H9 (cell line): Measurements from ENCODE around the gene USP21. TPM values are rescaled to one million over a fixed set of nuclear protein-coding genes. Genes with fewer than 3 reads are reported as not detected.

ENCODE experiments used
- DNase-seq: peaks from one replicate; pipeline ENCODE4 v3.0.0-alpha.2; 2017
- H2AFZ ChIP-seq: one replicate; pipeline ENCODE4 v1.6.1; 2013; ENCODE audit warnings: mild to moderate bottlenecking, low read length, control low read depth, moderate library complexity
- H2AK5ac ChIP-seq: 2 replicates; pipeline ENCODE4 v1.6.1; 2013; ENCODE audit warnings: low read length, control low read depth, mixed read lengths; ENCODE audit not compliant: insufficient read length
- H2BK120ac ChIP-seq: one replicate; pipeline ENCODE4 v1.6.1; 2013; ENCODE audit warnings: low read depth, mild to moderate bottlenecking, low read length, control low read depth, inconsistent platforms; ENCODE audit not compliant: poor library complexity, severe bottlenecking
- H2BK12ac ChIP-seq: 2 replicates; pipeline ENCODE4 v1.6.1; 2013; ENCODE audit warnings: low read length, control low read depth, mixed read lengths, low read depth; ENCODE audit not compliant: insufficient read length
- H2BK15ac ChIP-seq: 2 replicates; pipeline ENCODE4 v1.6.1; 2013; ENCODE audit warnings: low read depth, low read length, control low read depth
- H2BK20ac ChIP-seq: one replicate; pipeline ENCODE4 v1.6.1; 2013; ENCODE audit warnings: low read depth, mild to moderate bottlenecking, low read length, control low read depth, inconsistent platforms; ENCODE audit not compliant: poor library complexity, severe bottlenecking
- H2BK5ac ChIP-seq: 2 replicates; pipeline ENCODE4 v1.6.1; 2013; ENCODE audit warnings: low read length, control low read depth, mixed read lengths; ENCODE audit not compliant: insufficient read length
- H3K14ac ChIP-seq: 2 replicates; pipeline ENCODE4 v1.6.1; 2013; ENCODE audit warnings: low read length, control low read depth; ENCODE audit not compliant: insufficient read depth
- H3K18ac ChIP-seq: 2 replicates; pipeline ENCODE4 v1.6.1; 2013; ENCODE audit warnings: low read depth, mild to moderate bottlenecking, mixed read lengths, low read length, control low read depth; ENCODE audit not compliant: insufficient read length
- H3K23ac ChIP-seq: 2 replicates; pipeline ENCODE4 v1.6.1; 2013; ENCODE audit warnings: low read length, control low read depth, mixed read lengths, low read depth; ENCODE audit not compliant: insufficient read length
- H3K23me2 ChIP-seq: 2 replicates; pipeline ENCODE4 v1.6.1; 2013; ENCODE audit warnings: low read depth, mild to moderate bottlenecking, mixed read lengths, low read length, control low read depth; ENCODE audit not compliant: insufficient read length, poor library complexity, severe bottlenecking
- H3K27ac ChIP-seq: 2 replicates; pipeline ENCODE4 v1.5.1; 2013; ENCODE audit warnings: low read length, control low read depth, mixed read lengths, low read depth; ENCODE audit not compliant: insufficient read length
- H3K27me3 ChIP-seq: 2 replicates; pipeline ENCODE4 v1.6.1; 2013; ENCODE audit warnings: low read length, control low read depth, inconsistent platforms; ENCODE audit not compliant: insufficient read depth
- H3K4ac ChIP-seq: 2 replicates; pipeline ENCODE4 v1.6.1; 2013; ENCODE audit warnings: low read depth, mild to moderate bottlenecking, control low read depth, inconsistent platforms, low read length, moderate library complexity
- H3K4me1 ChIP-seq: 2 replicates; pipeline ENCODE4 v1.6.1; 2013; ENCODE audit warnings: low read length, control low read depth, inconsistent platforms; ENCODE audit not compliant: insufficient read depth
- H3K4me2 ChIP-seq: 2 replicates; pipeline ENCODE4 v1.6.1; 2013; ENCODE audit warnings: low read length, control low read depth, mixed read lengths; ENCODE audit not compliant: insufficient read length, insufficient read depth
- H3K56ac ChIP-seq: 2 replicates; pipeline ENCODE4 v1.6.1; 2013; ENCODE audit warnings: low read depth, mild to moderate bottlenecking, mixed read lengths, low read length, control low read depth; ENCODE audit not compliant: insufficient read length
- H3K79me1 ChIP-seq: 2 replicates; pipeline ENCODE4 v1.6.1; 2013; ENCODE audit warnings: low read depth, mild to moderate bottlenecking, moderate library complexity, low read length, control low read depth, inconsistent platforms; ENCODE audit not compliant: insufficient read depth, poor library complexity, severe bottlenecking
- H3K79me2 ChIP-seq: 2 replicates; pipeline ENCODE4 v1.6.1; 2013; ENCODE audit warnings: low read length, control low read depth, inconsistent platforms; ENCODE audit not compliant: insufficient read depth
- H3K9ac ChIP-seq: 2 replicates; pipeline ENCODE4 v1.6.1; 2013; ENCODE audit warnings: low read length, control low read depth, mixed read lengths; ENCODE audit not compliant: insufficient read length; ENCODE audit errors: extremely low read depth
- H3K9me3 ChIP-seq: one replicate; pipeline ENCODE4 v1.6.1; 2013; ENCODE audit warnings: low read depth, low read length, inconsistent platforms; ENCODE audit not compliant: control insufficient read depth
- H3T11ph ChIP-seq: one replicate; pipeline ENCODE4 v1.6.1; 2013; ENCODE audit warnings: mild to moderate bottlenecking, low read length, control low read depth, inconsistent platforms
- H4K20me1 ChIP-seq: one replicate; pipeline ENCODE4 v1.6.1; 2013; ENCODE audit not compliant: control insufficient read depth, insufficient read length, insufficient read depth
- H4K5ac ChIP-seq: 2 replicates; pipeline ENCODE4 v1.6.1; 2013; ENCODE audit warnings: low read depth, mild to moderate bottlenecking, mixed read lengths, low read length, control low read depth; ENCODE audit not compliant: insufficient read length
- H4K8ac ChIP-seq: replicated peaks from 2 replicates; pipeline ENCODE4 v1.6.1; 2013; ENCODE audit warnings: low read length, control low read depth, mixed read lengths, low read depth; ENCODE audit not compliant: insufficient read length
- H4K91ac ChIP-seq: 2 replicates; pipeline ENCODE4 v1.6.1; 2013; ENCODE audit warnings: low read depth, mild to moderate bottlenecking, moderate library complexity, mixed read lengths, low read length, control low read depth; ENCODE audit not compliant: insufficient read length
- H3K27ac Mint-ChIP-seq, 3 experiments: 2 replicates in 2 of 3; 3 replicates in 1 of 3; pipeline ENCODE4 v1.8.0; 2020 to 2021; ENCODE audit warnings: mixed read lengths in 3 of 3, mild to moderate bottlenecking in 1 of 3, moderate library complexity in 1 of 3
- H3K27me3 Mint-ChIP-seq: 2 replicates; pipeline ENCODE4 v1.8.0; 2021; ENCODE audit warnings: low read depth, mild to moderate bottlenecking, moderate library complexity, mixed read lengths
- H3K36me3 Mint-ChIP-seq, 3 experiments: 2 replicates in 2 of 3; 3 replicates in 1 of 3; pipeline ENCODE4 v1.8.0; 2020 to 2021; ENCODE audit warnings: low read depth in 3 of 3, mixed read lengths in 3 of 3; ENCODE audit not compliant: insufficient read depth in 1 of 3
- H3K4me1 Mint-ChIP-seq, 2 experiments: 2 replicates each; pipeline ENCODE4 v1.8.0; 2020; ENCODE audit warnings: mixed read lengths in 2 of 2
- H3K4me3 Mint-ChIP-seq, 2 experiments: 2 replicates in 1 of 2; 3 replicates in 1 of 2; pipeline ENCODE4 v1.8.0; 2020 to 2021; ENCODE audit warnings: mild to moderate bottlenecking in 2 of 2, mixed read lengths in 2 of 2, moderate library complexity in 1 of 2
- H3K9me3 Mint-ChIP-seq, 2 experiments: 2 replicates in 1 of 2; 3 replicates in 1 of 2; pipeline ENCODE4 v1.8.0; 2020; ENCODE audit warnings: mild to moderate bottlenecking in 2 of 2, mixed read lengths in 2 of 2, moderate library complexity in 1 of 2
- WGBS: extraction: QIAGEN DNeasy Blood & Tissue Kit; methylation state at CpG from one replicate; pipeline ENCODE4 v1.1.7; 2013; ENCODE audit warnings: missing lambda C conversion rate, low lambda C conversion rate, mixed read lengths; ENCODE audit not compliant: insufficient read length; ENCODE audit errors: extremely low coverage; 5-methylcytosine and 5-hydroxymethylcytosine counted together
- total RNA-seq: library from RNA; stranded (reverse); gene quantifications from 2 replicates; pipeline ENCODE4 v1.2.1, GENCODE V29; 2021
- TF ChIP-seq, protein P1 (sequence below): fragments of 200-600 bp; sonication (generic); conservative IDR thresholded peaks from 3 replicates; pipeline ENCODE4 v1.8.0; 2021; ENCODE audit warnings: antibody characterized with exemption, mild to moderate bottlenecking

USP21 gene
- total RNA-seq, 1 experiment from 2014 or later: 17.9 TPM

GRCh38 chr1:161161652-161162051, 2.4 kb downstream of the USP21 start:
- no peak overlapping the region for H3K27ac Mint-ChIP-seq
- Histone ChIP-seq H3K4me2 (no peak overlapping the region), H4K5ac (no peak overlapping the region), H2AFZ (no peak overlapping the region), H3K9ac (no peak overlapping the region), H4K91ac (no peak overlapping the region), H3K23ac (no peak overlapping the region), H3K4me1 (no peaks in the 10 kb centered on the region), H3K79me1 (no peaks in the 10 kb centered on the region), H3K27me3 (no peaks in the 10 kb centered on the region), H3T11ph (no peak overlapping the region), H4K20me1 (no peaks in the 10 kb centered on the region), H4K8ac (no peak overlapping the region), H2BK12ac (no peak overlapping the region), H3K23me2 (peaks cover 11% of the 10 kb centered on the region), H3K27ac (no peak overlapping the region), H3K9me3 (no peaks in the 10 kb centered on the region), H2AK5ac (no peak overlapping the region), H2BK20ac (no peak overlapping the region), H3K14ac (no peak overlapping the region), H2BK120ac (no peak overlapping the region), H3K4ac (no peak overlapping the region), H3K79me2 (no peaks in the 10 kb centered on the region), H2BK5ac (no peak overlapping the region), H3K18ac (no peak overlapping the region), H3K56ac (no peak overlapping the region), H2BK15ac (no peak overlapping the region)
- H3K4me3 Mint-ChIP-seq: no peak overlapping the region
- WGBS: no CpG with 5 or more reads among the region's 5 CpGs
- no peak for DNase-seq
- no peaks in the 10 kb centered on the region for H3K9me3 Mint-ChIP-seq
- H3K27me3 Mint-ChIP-seq: no peaks in the 10 kb centered on the region; the same call in 1 of the 2 replicates
- H3K36me3 Mint-ChIP-seq: peaks cover 29 to 67% (median 56%) of the 10 kb centered on the region in 3 experiments
- H3K4me1 Mint-ChIP-seq: peaks cover 26 to 29% of the 10 kb centered on the region in 2 experiments
- TF ChIP-seq, protein P1, sequence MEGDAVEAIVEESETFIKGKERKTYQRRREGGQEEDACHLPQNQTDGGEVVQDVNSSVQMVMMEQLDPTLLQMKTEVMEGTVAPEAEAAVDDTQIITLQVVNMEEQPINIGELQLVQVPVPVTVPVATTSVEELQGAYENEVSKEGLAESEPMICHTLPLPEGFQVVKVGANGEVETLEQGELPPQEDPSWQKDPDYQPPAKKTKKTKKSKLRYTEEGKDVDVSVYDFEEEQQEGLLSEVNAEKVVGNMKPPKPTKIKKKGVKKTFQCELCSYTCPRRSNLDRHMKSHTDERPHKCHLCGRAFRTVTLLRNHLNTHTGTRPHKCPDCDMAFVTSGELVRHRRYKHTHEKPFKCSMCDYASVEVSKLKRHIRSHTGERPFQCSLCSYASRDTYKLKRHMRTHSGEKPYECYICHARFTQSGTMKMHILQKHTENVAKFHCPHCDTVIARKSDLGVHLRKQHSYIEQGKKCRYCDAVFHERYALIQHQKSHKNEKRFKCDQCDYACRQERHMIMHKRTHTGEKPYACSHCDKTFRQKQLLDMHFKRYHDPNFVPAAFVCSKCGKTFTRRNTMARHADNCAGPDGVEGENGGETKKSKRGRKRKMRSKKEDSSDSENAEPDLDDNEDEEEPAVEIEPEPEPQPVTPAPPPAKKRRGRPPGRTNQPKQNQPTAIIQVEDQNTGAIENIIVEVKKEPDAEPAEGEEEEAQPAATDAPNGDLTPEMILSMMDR: no peak
